Left ventricle myocardium inferior (tissue), 1 donor: ENCODE results near the gene SYNPO2L. TPM values are rescaled to one million over a fixed set of nuclear protein-coding genes. Genes with fewer than 3 reads are reported as not detected.

Source experiments
- DNase-seq: peaks from one replicate; pipeline ENCODE4 v3.0.0-alpha.2; 2020
- H3K27ac ChIP-seq: fragments of 200-600 bp; replicated peaks from 2 replicates; pipeline ENCODE4 v1.8.0; 2021
- H3K27me3 ChIP-seq: fragments of 200-600 bp; 2 replicates; pipeline ENCODE4 v1.8.0; 2021; ENCODE audit warnings: low read depth
- H3K36me3 ChIP-seq: fragments of 200-600 bp; 2 replicates; pipeline ENCODE4 v1.8.0; 2021
- H3K4me1 ChIP-seq: fragments of 200-600 bp; 2 replicates; pipeline ENCODE4 v1.8.0; 2021
- H3K4me3 ChIP-seq: fragments of 200-600 bp; 2 replicates; pipeline ENCODE4 v1.8.0; 2021; ENCODE audit warnings: mild to moderate bottlenecking, moderate library complexity
- H3K9me3 ChIP-seq: fragments of 200-600 bp; replicated peaks from 2 replicates; pipeline ENCODE4 v1.8.0; 2021
- CTCF ChIP-seq: fragments of 200-600 bp; IDR thresholded peaks from 2 replicates; pipeline ENCODE4 v1.8.0; 2021; ENCODE audit warnings: antibody characterized with exemption, mild to moderate bottlenecking, borderline replicate concordance
- intact Hi-C: fragments of 100-400 bp; cut with micrococcal nuclease; formaldehyde crosslinking; loops from one replicate; pipeline ENCODE4 v1.11.0; 2022
- total RNA-seq: library from RNA; stranded (reverse); fragmentation: NEBNext Ultra II Directional; extraction: Animal tissue kit (Norgen Biotek cat#: 25700); gene quantifications from one replicate; pipeline ENCODE4 v1.2.1, GENCODE V29; 2021
- donor health status: DM: no; HTN: yes; CAD: no; lungs with severe emphysema.

Gene SYNPO2L
- total RNA-seq, 1 donor from 2014 or later: 290 TPM

DNA sequence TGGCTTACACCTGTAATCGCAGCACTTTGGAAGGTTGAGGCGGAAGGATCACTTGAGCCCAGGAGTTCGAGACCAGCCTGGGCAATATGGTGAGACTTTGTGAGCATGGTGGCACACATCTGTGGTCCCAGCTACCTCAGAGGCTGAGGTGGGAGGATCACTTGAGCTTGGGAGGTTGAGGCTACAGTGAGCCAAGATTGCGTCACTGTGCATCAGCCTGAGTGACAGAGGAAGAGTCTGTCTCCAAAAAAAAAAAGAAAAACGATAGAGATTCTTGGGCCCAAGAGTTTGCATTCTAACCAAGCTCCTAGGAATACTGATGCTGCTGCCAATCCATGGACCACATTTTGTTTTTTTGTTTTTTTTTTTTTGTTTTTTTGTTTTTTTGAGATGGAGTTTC is 26.7 kb downstream of the SYNPO2L start:
- no peak for DNase-seq
- Histone ChIP-seq H3K4me3 (no peak overlapping the region), H3K9me3 (no peaks in the 10 kb centered on the region), H3K27ac (no peak overlapping the region), H3K4me1 (peaks cover 21% of the 10 kb centered on the region), H3K36me3 (no peaks in the 10 kb centered on the region), H3K27me3 (no peaks in the 10 kb centered on the region)
- TF ChIP-seq CTCF: no peak
- intact Hi-C loops: no loop called here

- Histone ChIP-seq H3K4me1 (peaks cover 21% of the 10 kb centered on the region), H3K4me3 (no peak overlapping the region), H3K9me3 (no peaks in the 10 kb centered on the region), H3K27me3 (no peaks in the 10 kb centered on the region), H3K36me3 (no peaks in the 10 kb centered on the region), H3K27ac (no peak overlapping the region)
- DNase-seq: no peak
- intact Hi-C loops: no loop called here
- TF ChIP-seq CTCF: no peak
These were observed 27.4 kb downstream of the SYNPO2L start for GRCh38 chr10:73628405-73628804.

DNA sequence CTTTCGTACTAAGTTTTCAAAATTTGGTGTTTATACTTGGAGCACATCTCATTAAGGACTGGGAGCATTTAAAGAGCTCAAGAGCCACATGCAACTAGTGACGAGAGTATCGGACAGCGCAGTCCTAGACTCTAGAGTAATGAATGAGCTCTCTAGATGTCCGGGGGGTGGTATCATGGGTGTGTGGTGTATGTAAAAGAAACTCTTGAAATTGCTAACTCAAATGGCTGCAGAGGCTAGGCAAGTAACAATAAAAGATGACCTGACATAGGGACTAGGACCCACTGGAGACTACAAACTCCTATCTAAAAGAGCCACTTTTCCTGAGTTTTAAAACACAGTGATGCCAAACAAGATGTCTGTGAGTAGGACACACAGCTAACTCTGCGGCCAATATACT is 28.5 kb downstream of the SYNPO2L start:
- no peak for TF ChIP-seq CTCF
- DNase-seq: no peak
- intact Hi-C loops: no loop called here
- Histone ChIP-seq H3K36me3 (no peaks in the 10 kb centered on the region), H3K27ac (no peak overlapping the region), H3K27me3 (no peaks in the 10 kb centered on the region), H3K9me3 (no peaks in the 10 kb centered on the region), H3K4me1 (peaks cover 21% of the 10 kb centered on the region), H3K4me3 (no peak overlapping the region)

DNA sequence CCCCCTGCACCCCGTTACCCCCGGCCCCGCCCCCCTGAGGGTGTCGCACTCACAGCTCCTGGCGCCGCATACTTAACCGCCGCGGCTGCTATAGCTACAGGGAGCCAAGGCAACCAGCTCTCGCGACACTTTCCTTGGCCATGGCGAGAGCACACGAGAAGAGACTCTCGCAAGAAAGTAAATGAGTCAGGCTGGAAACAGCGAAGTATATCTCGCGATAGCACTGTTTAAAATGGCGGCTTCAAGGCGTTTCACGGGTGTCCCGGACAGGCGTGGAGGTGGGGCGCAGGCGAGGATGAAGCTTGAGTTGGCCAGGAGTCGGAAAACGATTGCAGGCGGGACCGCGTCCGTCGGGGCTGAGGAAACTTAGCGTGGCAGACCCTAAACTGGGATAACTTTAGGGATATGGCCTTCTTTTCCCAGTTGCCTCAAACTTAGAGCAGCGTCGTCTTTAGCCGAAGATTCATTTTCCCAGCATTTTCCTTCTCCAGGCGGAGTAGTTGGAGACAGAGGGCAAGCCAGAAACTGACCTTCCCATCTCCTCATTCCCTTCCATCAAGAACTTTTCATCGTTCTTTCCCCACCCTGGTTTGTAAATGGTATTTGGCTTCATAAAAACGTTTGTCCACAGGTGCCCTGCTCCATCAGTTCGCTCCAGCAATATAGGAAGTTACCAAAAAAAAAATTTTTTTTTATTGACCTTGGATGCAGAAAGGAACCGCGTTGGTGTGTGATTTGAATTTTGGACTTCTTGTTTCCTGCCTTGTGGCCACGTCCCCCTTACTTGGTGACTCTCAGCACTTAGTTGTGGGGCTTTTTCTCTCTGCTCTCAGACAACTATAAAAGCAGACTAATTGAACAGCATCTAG is 29.7 kb downstream of the SYNPO2L start:
- H3K9me3 ChIP-seq: no peaks in the 10 kb centered on the region
- H3K4me1 ChIP-seq: peaks cover 21% of the 10 kb centered on the region
- H3K27ac ChIP-seq: peak overlapping the region; percentile 77
- DNase-seq: peak; percentile 91
- no peaks in the 10 kb centered on the region for H3K36me3 ChIP-seq
- intact Hi-C loops: no loop called here
- no peaks in the 10 kb centered on the region for H3K27me3 ChIP-seq
- peak overlapping the region; percentile 95 for H3K4me3 ChIP-seq
- no peak for TF ChIP-seq CTCF

DNA sequence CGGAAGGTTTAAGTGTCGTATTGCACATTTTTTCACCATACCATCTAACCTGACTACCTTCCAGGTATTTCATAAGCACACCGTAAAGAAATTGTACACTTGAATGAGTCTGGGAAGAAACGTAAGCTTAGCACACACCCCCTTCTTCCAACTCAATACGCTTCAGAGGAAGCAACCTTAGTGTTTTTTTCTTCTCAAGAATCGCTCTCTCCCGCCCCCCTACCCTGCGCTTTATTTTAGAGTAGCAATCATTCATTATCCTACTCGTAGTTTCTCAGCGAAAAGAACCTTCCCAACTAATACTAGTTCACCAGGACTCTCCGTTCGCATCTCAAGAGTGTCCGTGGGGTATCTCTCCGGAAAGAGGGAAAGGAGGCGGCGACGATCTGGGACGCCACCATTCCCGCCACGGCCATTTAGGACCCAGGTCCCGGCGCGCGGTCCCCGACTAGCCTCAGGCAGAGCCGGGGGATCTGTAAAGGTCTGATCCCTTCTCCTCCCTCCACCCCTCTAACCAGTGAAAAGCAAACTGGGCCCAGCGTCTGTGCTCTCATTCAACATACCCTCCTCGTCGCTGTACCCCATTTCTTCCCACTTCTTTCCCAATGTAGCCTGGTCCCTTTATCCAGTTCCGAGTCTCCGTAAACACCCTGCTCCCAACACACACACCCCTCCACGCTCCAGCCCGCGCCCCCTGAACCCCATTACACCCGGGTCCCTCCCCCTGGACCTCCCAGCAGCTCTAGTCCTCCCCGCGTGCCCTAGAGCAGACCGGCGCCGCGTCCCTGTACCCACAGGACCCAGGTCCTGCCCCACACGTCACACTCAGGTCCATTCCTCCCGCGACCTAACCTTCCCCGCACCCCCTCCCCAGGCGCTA is 30.6 kb downstream of the SYNPO2L start:
- peak; percentile 30 for DNase-seq
- Histone ChIP-seq H3K4me3 (peak overlapping the region; percentile 95), H3K27ac (peak overlapping the region; percentile 77), H3K9me3 (no peaks in the 10 kb centered on the region), H3K4me1 (peaks cover 21% of the 10 kb centered on the region), H3K36me3 (no peaks in the 10 kb centered on the region), H3K27me3 (no peaks in the 10 kb centered on the region)
- intact Hi-C loops: no loop called here
- TF ChIP-seq CTCF: no peak
